Esophagus squamous epithelium (tissue), 5 donors: ENCODE measurements around the gene FSHB. TPM values are rescaled to one million over a fixed set of nuclear protein-coding genes. Genes with fewer than 3 reads are reported as not detected.

Experiments used
- DNase-seq: peaks from one replicate; lab custom pipeline; 2025; lab: John Stamatoyannopoulos, UW
- H3K27ac ChIP-seq, 4 donors: fragments of 200-600 bp; sonication (generic); one replicate each; pipeline ENCODE4 v1.5.1; 2016 to 2019; ENCODE audit warnings: mild to moderate bottlenecking in 1 of 4
- H3K27me3 ChIP-seq, 4 donors: fragments of 200-600 bp; sonication (generic); 1 replicate in 3 of 4; 2 replicates in 1 of 4; pipeline versions ENCODE4 v1.5.1 to v1.6.0; 2017 to 2021; ENCODE audit warnings: antibody characterized with exemption in 1 of 4
- H3K36me3 ChIP-seq, 3 donors: fragments of 200-600 bp; sonication (generic); one replicate each; pipeline ENCODE4 v1.5.1; 2016 to 2019
- H3K4me1 ChIP-seq, 3 donors: fragments of 200-600 bp; sonication (generic); one replicate each; pipeline ENCODE4 v1.5.1; 2017 to 2019
- H3K4me3 ChIP-seq, 4 donors: fragments of 200-600 bp; sonication (generic); 1 replicate in 3 of 4; 2 replicates in 1 of 4; pipeline ENCODE4 v1.5.1; 2016 to 2019; ENCODE audit warnings: mild to moderate bottlenecking in 2 of 4, moderate library complexity in 1 of 4
- H3K9me3 ChIP-seq, 3 donors: fragments of 200-600 bp; sonication (generic); one replicate each; pipeline ENCODE4 v1.5.1; 2016 to 2019
- POLR2A ChIP-seq, 4 donors: fragments of 450-650 bp; IDR thresholded peaks; one replicate each; pipeline ENCODE4 v1.6.1; 2017; ENCODE audit warnings: antibody characterized with exemption in 4 of 4, mild to moderate bottlenecking in 4 of 4, moderate library complexity in 3 of 4
- WGBS, 2 donors: methylation state at CpG; one replicate each; pipeline ENCODE4 v1.1.5; 2018; 5-methylcytosine and 5-hydroxymethylcytosine counted together
- intact Hi-C: fragments of 100-400 bp; cut with DNase I; formaldehyde crosslinking; loops from one replicate; pipeline ENCODE4 v1.15.0; 2022
- total RNA-seq, 4 donors: library from RNA; depleted of rRNA; stranded (reverse); fragments of >200 nt; gene quantifications; one replicate each; pipeline ENCODE4 v1.1.0, GENCODE V29; 2016
- TF ChIP-seq, protein P1 (sequence below), 6 experiments: fragments of 450-650 bp in 4 of 6; fragments of 200-600 bp in 2 of 6; sonication (generic) in 2 of 6; IDR thresholded peaks; one replicate each; pipeline ENCODE4 v1.5.1; 2016 to 2019; ENCODE audit warnings: antibody characterized with exemption in 6 of 6, mild to moderate bottlenecking in 4 of 6, moderate library complexity in 4 of 6
- donor health status: DM: yes; HTN: yes; CAD: no.

The FSHB gene
- total RNA-seq, 4 donors from 2014 or later = not detected

- no peaks in the 10 kb centered on the region for H3K27me3 ChIP-seq
- WGBS, 2 donors = 58% methylated on average over 1 of the region's 1 CpG
- no peaks in the 10 kb centered on the region for H3K4me1 ChIP-seq
- H3K4me3 ChIP-seq = no peak overlapping the region
- no peak for DNase-seq
- no peaks in the 10 kb centered on the region for H3K36me3 ChIP-seq
- H3K9me3 ChIP-seq = no peaks in the 10 kb centered on the region
- TF ChIP-seq, protein P1, sequence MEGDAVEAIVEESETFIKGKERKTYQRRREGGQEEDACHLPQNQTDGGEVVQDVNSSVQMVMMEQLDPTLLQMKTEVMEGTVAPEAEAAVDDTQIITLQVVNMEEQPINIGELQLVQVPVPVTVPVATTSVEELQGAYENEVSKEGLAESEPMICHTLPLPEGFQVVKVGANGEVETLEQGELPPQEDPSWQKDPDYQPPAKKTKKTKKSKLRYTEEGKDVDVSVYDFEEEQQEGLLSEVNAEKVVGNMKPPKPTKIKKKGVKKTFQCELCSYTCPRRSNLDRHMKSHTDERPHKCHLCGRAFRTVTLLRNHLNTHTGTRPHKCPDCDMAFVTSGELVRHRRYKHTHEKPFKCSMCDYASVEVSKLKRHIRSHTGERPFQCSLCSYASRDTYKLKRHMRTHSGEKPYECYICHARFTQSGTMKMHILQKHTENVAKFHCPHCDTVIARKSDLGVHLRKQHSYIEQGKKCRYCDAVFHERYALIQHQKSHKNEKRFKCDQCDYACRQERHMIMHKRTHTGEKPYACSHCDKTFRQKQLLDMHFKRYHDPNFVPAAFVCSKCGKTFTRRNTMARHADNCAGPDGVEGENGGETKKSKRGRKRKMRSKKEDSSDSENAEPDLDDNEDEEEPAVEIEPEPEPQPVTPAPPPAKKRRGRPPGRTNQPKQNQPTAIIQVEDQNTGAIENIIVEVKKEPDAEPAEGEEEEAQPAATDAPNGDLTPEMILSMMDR (IDR thresholded peaks at IDR 0.05) = no peak
- no peak for TF ChIP-seq POLR2A (IDR thresholded peaks at IDR 0.05)
- intact Hi-C loops = no loop called here
- H3K27ac ChIP-seq = no peak overlapping the region
These were observed 27.0 kb upstream of the FSHB start for GRCh38 chr11:30203850-30204249.

GRCh38 chr11:30206249-30206996 lies 24.4 kb upstream of the FSHB start:
- TF ChIP-seq POLR2A (IDR thresholded peaks at IDR 0.05) = no peak
- TF ChIP-seq, protein P1 (IDR thresholded peaks at IDR 0.05) = no peak
- no peaks in the 10 kb centered on the region for H3K36me3 ChIP-seq
- H3K27me3 ChIP-seq = no peaks in the 10 kb centered on the region
- no peak for DNase-seq
- no peak overlapping the region for H3K4me3 ChIP-seq
- H3K4me1 ChIP-seq = no peaks in the 10 kb centered on the region
- whole genome bisulfite sequencing, 2 donors = 54 to 65% methylated on average over 5 of the region's 5 CpGs
- no peaks in the 10 kb centered on the region for H3K9me3 ChIP-seq
- H3K27ac ChIP-seq = no peak overlapping the region
- intact Hi-C loops = no loop called here

DNA sequence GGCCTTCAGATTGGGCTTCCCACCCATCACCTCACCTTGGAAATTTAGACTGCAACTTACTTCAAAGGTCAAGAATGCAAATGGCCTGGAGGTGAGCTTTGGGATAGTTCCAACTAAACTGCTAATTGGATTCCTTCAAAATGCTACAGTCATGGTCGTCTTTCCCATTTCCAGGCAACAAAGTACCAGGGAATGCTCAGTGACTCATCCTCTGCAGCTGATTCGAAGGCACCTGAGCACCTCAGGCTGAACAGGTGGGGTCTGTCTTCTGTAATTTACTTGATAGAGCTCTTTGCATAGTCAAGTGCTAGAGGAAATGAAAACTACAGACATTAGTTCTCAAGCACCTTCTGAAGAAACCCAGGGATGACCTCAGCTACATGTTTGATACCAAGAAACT lies 20.5 kb upstream of the FSHB start:
- H3K36me3 ChIP-seq = no peaks in the 10 kb centered on the region
- no peak for DNase-seq
- no peaks in the 10 kb centered on the region for H3K27me3 ChIP-seq
- H3K4me3 ChIP-seq = no peak overlapping the region
- intact Hi-C loops = no loop called here
- H3K9me3 ChIP-seq = no peaks in the 10 kb centered on the region
- TF ChIP-seq, protein P1 (IDR thresholded peaks at IDR 0.05) = no peak
- TF ChIP-seq POLR2A (IDR thresholded peaks at IDR 0.05) = no peak
- H3K4me1 ChIP-seq = no peaks in the 10 kb centered on the region
- 19 to 43% methylated on average over 2 of the region's 2 CpGs for WGBS, 2 donors
- no peak overlapping the region for H3K27ac ChIP-seq

DNA sequence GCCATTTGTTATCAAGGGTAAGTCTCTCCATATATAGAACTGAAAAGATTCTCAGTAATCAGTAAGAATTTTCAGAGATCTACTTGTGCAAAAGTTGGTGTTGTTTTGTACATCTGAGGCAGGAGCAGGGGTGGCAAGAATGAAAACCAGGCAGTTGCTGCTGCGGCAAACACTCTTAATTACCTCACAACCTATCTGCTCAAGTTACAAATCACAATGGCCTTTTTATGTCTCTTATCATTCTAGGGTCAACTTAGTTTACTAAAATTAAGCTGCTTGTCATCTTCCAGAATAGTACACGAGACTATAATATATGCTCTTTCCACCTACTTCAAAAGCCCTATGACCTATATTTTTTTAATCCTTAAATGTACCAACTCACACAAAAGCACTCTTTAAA lies 14.3 kb upstream of the FSHB start:
- no peaks in the 10 kb centered on the region for H3K4me1 ChIP-seq
- H3K36me3 ChIP-seq = no peaks in the 10 kb centered on the region
- H3K27ac ChIP-seq = no peak overlapping the region
- H3K27me3 ChIP-seq = peaks cover 0 to 24% (median 0%) of the 10 kb centered on the region in 4 donors
- no peak overlapping the region for H3K4me3 ChIP-seq
- TF ChIP-seq POLR2A (IDR thresholded peaks at IDR 0.05) = no peak
- TF ChIP-seq, protein P1 (IDR thresholded peaks at IDR 0.05) = no peak
- no peak for DNase-seq
- intact Hi-C loops = no loop called here
- 54 to 56% methylated on average over 2 of the region's 2 CpGs for whole genome bisulfite sequencing, 2 donors
- no peaks in the 10 kb centered on the region for H3K9me3 ChIP-seq

- DNase-seq = no peak
- intact Hi-C loops = no loop called here
- no peaks in the 10 kb centered on the region for H3K4me1 ChIP-seq
- H3K36me3 ChIP-seq = no peaks in the 10 kb centered on the region
- H3K27ac ChIP-seq = no peak overlapping the region
- no peaks in the 10 kb centered on the region for H3K9me3 ChIP-seq
- TF ChIP-seq POLR2A (IDR thresholded peaks at IDR 0.05) = no peak
- TF ChIP-seq, protein P1 (IDR thresholded peaks at IDR 0.05) = no peak
- WGBS, 2 donors = 77 to 89% methylated on average over 4 of the region's 4 CpGs
- peaks cover 0 to 24% (median 0%) of the 10 kb centered on the region in 4 donors for H3K27me3 ChIP-seq
- no peak overlapping the region for H3K4me3 ChIP-seq
These were observed 12.5 kb upstream of the FSHB start for GRCh38 chr11:30218278-30218677.
